HG02970 (cell line): ENCODE measurements around the gene CENPM.

ENCODE experiments used
- ATAC-seq: cut with Tn5 transposase; IDR thresholded peaks from one replicate; pipeline ENCODE4 v1.9.1; 2021; ENCODE audit warnings: mild to moderate bottlenecking, moderate library complexity, moderate number of reproducible peaks; ENCODE audit not compliant: unreplicated experiment, low FRiP score

Gene CENPM, protein sequence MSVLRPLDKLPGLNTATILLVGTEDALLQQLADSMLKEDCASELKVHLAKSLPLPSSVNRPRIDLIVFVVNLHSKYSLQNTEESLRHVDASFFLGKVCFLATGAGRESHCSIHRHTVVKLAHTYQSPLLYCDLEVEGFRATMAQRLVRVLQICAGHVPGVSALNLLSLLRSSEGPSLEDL

GRCh38 chr22:41946629-41947423 lies at the start of gene CENPM:
CENPM (minus strand) TSS chr22:41947152; CDS start chr22:41947076, 76 bp downstream.
- ATAC-seq, result peak; percentile 79

DNA sequence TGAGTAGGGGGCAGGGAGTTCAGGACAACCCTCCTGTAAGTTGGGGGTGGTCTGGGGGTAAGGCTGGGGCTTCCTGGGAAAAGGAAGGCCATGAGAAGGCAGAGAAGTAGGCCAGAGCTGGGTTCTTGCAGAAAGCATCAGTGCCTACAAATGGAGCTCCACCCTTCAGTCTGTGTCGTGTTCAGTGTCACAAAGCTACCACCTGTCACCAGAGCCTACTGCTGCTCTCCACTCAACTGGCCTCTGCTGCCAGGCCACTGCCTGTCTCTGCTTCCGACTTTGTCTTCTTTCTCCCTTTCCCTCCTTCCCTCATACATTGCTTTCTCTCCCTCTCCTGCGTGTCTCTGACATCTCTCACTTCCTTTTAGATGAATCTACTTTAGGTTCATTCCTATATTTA lies 48.3 kb upstream of the CENPM start:
- ATAC-seq, result no peak

DNA sequence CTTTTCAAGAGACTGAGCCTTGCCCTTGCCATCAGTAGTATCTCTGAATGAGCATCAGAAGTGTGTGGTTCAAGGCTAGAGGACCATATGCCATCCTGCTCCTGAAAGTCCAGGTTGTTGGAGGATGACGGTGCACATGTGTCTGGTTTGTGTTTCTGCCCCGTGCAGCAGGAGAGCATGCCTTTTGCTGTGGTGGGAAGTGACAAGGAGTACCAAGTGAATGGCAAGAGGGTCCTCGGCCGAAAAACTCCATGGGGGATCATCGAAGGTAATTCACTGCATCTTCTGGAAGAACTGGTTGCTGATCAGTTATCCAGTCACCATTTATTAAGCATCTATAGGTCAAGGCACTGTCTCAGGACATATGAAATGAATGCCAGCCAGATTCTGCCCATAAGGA lies 45.5 kb upstream of the CENPM start:
- ATAC-seq, result no peak

DNA sequence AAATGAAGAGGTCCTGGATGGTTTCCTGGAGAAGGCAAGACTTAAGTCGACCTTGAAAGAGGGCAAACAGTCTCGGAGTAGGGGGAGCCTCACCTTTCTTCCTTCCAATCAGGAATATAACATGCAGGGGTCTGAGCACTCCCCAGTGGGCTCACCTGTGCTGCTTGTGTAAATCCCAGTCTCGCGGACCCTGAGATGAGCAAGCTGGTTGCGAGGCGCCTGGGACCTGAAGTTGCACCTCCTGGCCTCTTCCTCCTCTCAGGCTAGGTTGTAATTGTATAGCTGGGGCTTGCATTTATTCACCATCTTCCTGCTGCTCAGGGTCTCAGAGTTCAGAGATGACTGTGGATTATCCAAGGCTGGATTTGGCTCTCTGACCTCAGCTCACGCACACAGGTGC lies 44.2 kb upstream of the CENPM start:
- no peak for ATAC-seq

DNA sequence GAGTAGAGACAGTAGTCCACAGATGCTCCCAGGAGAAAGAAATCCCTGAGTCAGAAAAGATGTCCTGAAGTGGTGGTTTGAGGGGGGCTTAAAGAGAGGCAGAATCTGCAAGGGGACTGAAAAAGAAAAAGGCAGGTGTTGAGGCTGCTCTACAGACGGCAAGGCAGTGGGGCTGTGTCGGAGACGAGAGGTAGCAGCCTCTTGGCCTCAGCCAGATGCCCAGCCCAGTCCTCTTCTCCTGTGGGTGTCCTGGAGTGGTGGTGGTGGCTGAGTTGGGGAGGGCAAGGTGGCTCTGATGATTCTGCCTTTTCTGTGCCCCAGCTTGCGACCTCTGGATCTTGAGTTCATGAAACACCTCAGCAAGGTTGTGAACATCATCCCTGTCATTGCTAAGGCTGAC lies 42.3 kb upstream of the CENPM start:
- no peak for ATAC-seq

GRCh38 chr22:41987276-41987675 lies 40.3 kb upstream of the CENPM start:
- ATAC-seq, result no peak

DNA sequence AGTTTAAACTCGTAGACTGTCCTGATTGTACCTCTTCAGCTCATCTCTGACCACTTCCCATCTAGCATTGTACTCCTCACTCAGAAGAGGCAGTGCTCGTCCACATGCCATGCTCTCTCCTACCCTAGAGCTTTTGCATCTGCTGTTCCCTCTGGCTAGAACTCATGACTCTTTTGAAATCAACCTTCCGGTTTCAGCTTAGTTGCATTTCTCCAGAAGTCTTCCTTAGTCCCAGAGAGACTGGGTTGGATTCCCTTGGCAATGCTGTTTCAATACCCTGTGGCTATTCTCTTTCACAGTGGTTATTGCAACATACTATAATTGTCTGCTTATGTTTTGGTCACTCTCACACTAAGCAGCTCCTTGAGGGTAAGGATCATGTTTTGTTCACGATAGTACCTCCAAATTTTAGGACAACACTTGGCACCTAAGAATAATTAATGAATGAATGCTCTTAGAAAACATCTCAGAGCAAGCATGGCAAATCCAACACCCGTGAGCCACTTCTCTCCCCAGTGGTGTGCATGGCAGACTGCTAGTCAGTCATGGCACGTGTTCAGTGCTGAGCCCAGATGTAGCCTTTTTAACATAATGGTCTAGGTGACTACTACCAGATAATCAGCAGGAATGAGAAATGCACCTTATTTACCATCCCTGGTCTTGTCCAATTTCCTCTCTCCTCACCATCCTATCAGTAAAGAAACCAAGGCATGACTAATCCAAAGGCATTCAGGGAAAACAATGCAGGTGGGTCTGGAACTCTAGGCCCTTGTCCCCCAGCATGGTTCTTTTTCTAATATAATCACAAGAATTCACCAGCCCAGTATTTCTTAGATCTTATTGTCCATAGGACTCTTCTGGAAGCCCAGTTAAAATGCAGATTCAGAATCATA lies 36.8 kb upstream of the CENPM start:
- no peak for ATAC-seq

DNA sequence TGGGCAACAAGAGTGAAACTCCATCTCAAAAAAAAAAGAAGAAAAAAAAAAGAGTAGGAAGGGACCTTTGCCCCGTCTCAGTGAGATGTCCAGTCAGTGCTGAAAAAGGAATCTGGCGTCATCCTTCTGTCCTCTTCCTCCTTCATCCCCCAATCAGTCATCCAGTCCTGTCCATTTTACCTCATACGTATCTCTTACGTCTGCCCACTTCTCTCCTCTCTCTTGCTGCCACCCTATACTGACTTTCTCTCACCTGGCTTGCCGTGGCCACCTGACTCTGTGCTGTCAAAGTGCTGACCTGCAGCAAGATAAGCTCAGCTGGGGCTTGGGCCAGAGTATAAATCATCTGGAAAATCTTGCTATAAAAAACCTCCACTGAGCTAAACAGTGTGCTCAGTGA lies 35.9 kb upstream of the CENPM start:
- ATAC-seq, result no peak

- no peak for ATAC-seq
These were observed 32.7 kb upstream of the CENPM start for GRCh38 chr22:41979423-41980250.

- ATAC-seq, result no peak
These were observed 31.8 kb upstream of the CENPM start for GRCh38 chr22:41978732-41979131.

DNA sequence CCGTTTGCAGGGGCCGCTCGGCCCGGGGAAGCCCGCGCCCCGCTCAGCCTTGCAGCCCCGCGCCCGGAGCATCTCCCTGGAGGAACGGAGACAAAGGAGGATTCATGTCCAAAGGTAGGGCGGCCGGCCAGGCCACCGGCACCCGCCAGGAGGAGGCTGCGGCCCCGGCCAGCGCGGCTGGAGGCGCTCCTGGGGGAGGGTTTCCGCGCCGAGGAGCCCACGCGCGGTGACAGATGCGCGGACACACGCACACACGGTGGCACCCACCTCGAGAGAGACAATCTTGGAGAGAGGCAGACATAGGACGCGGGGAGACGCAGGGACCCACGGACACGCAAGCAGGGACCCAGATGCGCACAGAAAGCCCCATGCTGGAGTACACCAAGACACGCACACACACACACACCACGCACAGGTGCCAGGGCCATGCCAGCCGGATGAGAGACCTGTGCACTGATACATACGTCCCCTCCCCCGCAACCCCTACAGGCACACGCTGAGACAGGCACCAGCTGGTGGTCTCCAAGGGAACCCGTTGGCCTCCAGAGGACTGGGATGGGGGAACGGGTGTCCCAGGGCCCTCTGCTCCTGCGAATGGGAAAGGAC lies 30.1 kb upstream of the CENPM start:
- ATAC-seq, result no peak

DNA sequence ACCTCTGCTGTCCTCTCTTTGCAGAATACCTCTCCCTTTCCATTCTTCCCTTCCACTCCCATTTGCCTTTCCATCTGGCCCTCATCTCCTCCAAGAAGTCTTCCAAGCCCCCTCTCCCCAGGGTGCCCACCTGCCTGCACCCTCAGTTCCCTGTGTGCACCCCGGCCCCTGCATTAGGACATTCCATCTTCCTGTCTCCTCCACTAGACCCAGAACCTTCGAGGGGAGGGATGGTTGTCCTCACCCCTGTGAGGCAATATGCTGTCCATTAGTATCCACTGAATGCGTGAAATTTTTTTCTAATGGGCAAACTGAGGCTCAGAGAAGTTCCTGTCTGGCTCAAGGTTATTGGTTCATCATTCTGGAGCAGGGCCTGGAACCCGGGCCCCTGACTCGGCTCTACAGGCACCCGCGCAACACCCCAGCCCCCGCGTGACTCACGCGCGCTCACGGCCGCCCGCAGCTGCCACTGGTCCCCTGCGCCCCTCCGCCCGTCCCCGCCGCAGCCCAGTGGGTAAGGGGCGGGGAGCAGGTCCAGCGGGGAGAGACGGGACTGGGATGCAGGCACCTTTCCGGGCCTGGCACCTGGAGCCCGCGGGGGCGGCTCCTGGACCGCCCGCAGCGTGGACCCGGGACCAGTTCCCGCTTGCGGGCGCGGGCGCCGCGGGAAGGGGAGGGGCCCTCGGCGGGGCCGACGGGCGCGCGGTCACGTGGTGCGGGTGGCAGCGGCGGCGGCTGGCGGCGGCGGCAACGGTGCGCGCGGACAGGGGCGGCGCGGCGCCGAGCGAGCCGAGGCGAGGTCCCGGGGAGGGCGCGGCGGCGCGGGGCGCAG lies 29.3 kb upstream of the CENPM start:
- no peak for ATAC-seq

DNA sequence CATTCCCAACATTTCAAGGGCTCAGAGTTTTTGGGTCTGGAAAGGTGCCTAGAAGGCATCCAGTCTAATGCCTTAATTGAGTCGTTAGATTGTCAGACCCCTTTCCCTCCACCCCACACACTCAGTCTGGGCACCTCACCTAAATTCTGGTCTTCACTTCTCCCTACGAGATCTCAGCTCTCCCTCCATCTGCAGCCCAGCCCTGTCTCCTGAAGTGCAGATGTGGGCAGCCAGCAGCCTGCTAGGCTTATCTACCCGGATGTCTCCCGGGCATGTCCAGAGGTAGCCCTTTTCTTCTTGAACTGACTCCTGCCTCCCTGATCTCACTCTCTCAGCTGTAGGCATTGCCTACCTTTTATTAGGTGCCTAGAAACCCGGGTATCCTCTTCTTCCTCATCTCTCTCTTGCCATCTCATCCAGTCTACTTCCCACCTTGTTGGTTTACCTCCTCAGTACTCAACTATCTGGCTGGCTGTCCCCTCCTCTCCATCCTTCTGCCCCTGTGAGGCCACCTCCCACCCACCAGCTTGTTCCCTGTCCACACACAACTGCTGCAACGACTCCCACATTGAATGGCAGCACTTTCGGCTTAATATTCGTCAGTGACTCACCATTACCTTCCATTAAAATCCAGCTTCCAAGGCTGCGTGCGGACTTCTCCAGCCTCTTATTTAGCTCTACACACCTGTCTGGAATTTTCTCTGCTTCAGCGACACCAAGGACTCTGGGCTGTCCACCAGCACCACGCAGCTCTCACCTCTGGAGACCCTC lies 28.5 kb upstream of the CENPM start:
- ATAC-seq, result no peak

- no peak for ATAC-seq
These were observed 27.8 kb upstream of the CENPM start for GRCh38 chr22:41974691-41975290.

- ATAC-seq, result no peak
These were observed 24.5 kb upstream of the CENPM start for GRCh38 chr22:41971431-41971830.

- ATAC-seq, result no peak
These were observed 23.6 kb upstream of the CENPM start for GRCh38 chr22:41970601-41971000.

- ATAC-seq, result no peak
These were observed 22.2 kb upstream of the CENPM start, which contains the start of gene SEPTIN3 for GRCh38 chr22:41969110-41969646. SEPTIN3 (plus strand) TSS chr22:41969443; CDS start chr22:41971493, 2,050 bp downstream.

GRCh38 chr22:41968601-41969000 lies 21.6 kb upstream of the CENPM start:
- ATAC-seq, result no peak
